ENCODE data around the gene NHS. TPM values are rescaled to one million over a fixed set of nuclear protein-coding genes. Genes with fewer than 3 reads are reported as not detected.

Gene NHS
- total RNA-seq, 1 experiment from 2014 or later: 2.2 TPM

DNA sequence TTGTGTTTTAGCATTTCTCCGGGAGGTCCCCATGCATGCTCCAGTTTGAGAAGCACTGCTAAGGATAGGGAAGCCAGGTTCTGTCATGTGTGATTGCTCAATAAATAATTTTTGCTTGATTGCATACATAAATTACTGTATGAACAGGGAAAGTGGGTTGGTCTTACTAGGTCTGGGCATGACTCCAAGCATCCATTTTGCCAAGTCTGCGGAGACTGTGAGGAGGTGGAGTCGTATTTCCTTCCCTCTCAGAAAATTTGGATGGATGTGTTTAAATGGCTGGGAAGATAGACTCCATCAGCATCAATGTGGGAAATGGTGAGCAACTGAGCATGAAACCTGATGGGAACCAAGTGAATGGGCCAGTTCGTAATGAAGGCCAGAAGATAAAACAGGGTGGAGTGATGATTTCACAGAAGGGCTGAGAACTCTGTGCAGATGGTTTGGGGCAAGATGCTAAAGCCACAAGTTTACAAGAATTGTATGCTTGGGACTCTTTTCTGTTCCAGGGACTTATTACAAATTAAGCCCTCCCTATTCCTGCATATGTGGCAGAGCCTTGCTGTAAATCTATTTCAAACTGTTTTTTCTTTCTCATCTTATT, 84.1 kb downstream of the NHS start:
- Mint-ChIP-seq H3K27me3 (ENCODE audit: insufficient read depth, unreplicated experiment) (no peaks in the 10 kb centered on the region), H3K27ac (ENCODE audit: unreplicated experiment) (no peak overlapping the region), H3K9me3 (ENCODE audit: unreplicated experiment) (no peaks in the 10 kb centered on the region), H3K4me1 (ENCODE audit: low read depth, unreplicated experiment) (no peaks in the 10 kb centered on the region), H3K36me3 (ENCODE audit: insufficient read depth, unreplicated experiment) (no peaks in the 10 kb centered on the region), H3K4me3 (ENCODE audit: unreplicated experiment) (no peak overlapping the region)
- Histone ChIP-seq H3K36me3 (ENCODE audit: control insufficient read depth, insufficient read depth, low read length) (no peaks in the 10 kb centered on the region), H3K9me3 (no peaks in the 10 kb centered on the region), H3K4me3 (ENCODE audit: low read depth, low read length) (no peak overlapping the region), H3K4me1 (no peaks in the 10 kb centered on the region), H3K27me3 (replicated peaks; ENCODE audit: control insufficient read depth, insufficient read depth, low read length) (no peaks in the 10 kb centered on the region)
- BruUV-seq (replicated peaks): no TSS peak
- CTCF ChIA-PET: no interaction called here
- intact Hi-C loops (cut with micrococcal nuclease; ENCODE audit: unreplicated experiment): no loop called here
- DNase-seq: no peak
- POLR2A ChIA-PET: no interaction called here
- TF ChIP-seq, protein P1, sequence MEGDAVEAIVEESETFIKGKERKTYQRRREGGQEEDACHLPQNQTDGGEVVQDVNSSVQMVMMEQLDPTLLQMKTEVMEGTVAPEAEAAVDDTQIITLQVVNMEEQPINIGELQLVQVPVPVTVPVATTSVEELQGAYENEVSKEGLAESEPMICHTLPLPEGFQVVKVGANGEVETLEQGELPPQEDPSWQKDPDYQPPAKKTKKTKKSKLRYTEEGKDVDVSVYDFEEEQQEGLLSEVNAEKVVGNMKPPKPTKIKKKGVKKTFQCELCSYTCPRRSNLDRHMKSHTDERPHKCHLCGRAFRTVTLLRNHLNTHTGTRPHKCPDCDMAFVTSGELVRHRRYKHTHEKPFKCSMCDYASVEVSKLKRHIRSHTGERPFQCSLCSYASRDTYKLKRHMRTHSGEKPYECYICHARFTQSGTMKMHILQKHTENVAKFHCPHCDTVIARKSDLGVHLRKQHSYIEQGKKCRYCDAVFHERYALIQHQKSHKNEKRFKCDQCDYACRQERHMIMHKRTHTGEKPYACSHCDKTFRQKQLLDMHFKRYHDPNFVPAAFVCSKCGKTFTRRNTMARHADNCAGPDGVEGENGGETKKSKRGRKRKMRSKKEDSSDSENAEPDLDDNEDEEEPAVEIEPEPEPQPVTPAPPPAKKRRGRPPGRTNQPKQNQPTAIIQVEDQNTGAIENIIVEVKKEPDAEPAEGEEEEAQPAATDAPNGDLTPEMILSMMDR (IDR thresholded peaks at IDR 0.05; ENCODE audit: insufficient read depth in 1 of 2, low read depth in 1 of 2, low read length in 1 of 2, severe bottlenecking in 1 of 2, unreplicated experiment in 1 of 2): no peak

GRCh38 chrX:17459661-17460060, 84.7 kb downstream of the NHS start:
- H3K36me3 ChIP-seq (ENCODE audit: control insufficient read depth, insufficient read depth, low read length): no peaks in the 10 kb centered on the region
- H3K9me3 ChIP-seq: no peaks in the 10 kb centered on the region
- POLR2A ChIA-PET: no interaction called here
- no peaks in the 10 kb centered on the region for H3K4me1 ChIP-seq
- no TSS peak for BruUV-seq (replicated peaks)
- no peak for DNase-seq
- TF ChIP-seq, protein P1 (IDR thresholded peaks at IDR 0.05; ENCODE audit: insufficient read depth in 1 of 2, low read depth in 1 of 2, low read length in 1 of 2, severe bottlenecking in 1 of 2, unreplicated experiment in 1 of 2): no peak
- H3K9me3 Mint-ChIP-seq (ENCODE audit: unreplicated experiment): no peaks in the 10 kb centered on the region
- H3K27me3 Mint-ChIP-seq (ENCODE audit: insufficient read depth, unreplicated experiment): no peaks in the 10 kb centered on the region
- no peak overlapping the region for H3K27ac Mint-ChIP-seq (ENCODE audit: unreplicated experiment)
- H3K4me3 ChIP-seq (ENCODE audit: low read depth, low read length): no peak overlapping the region
- intact Hi-C loops (cut with micrococcal nuclease; ENCODE audit: unreplicated experiment): no loop called here
- CTCF ChIA-PET: no interaction called here
- no peaks in the 10 kb centered on the region for H3K27me3 ChIP-seq (replicated peaks; ENCODE audit: control insufficient read depth, insufficient read depth, low read length)
- no peaks in the 10 kb centered on the region for H3K4me1 Mint-ChIP-seq (ENCODE audit: low read depth, unreplicated experiment)
- H3K4me3 Mint-ChIP-seq (ENCODE audit: unreplicated experiment): no peak overlapping the region
- no peaks in the 10 kb centered on the region for H3K36me3 Mint-ChIP-seq (ENCODE audit: insufficient read depth, unreplicated experiment)

GRCh38 chrX:17462881-17463280, 87.9 kb downstream of the NHS start:
- Histone ChIP-seq H3K4me1 (no peaks in the 10 kb centered on the region), H3K27me3 (replicated peaks; ENCODE audit: control insufficient read depth, insufficient read depth, low read length) (no peaks in the 10 kb centered on the region), H3K36me3 (ENCODE audit: control insufficient read depth, insufficient read depth, low read length) (no peaks in the 10 kb centered on the region), H3K4me3 (ENCODE audit: low read depth, low read length) (no peak overlapping the region), H3K9me3 (no peaks in the 10 kb centered on the region)
- H3K9me3 Mint-ChIP-seq (ENCODE audit: unreplicated experiment): no peaks in the 10 kb centered on the region
- TF ChIP-seq, protein P1 (IDR thresholded peaks at IDR 0.05; ENCODE audit: insufficient read depth in 1 of 2, low read depth in 1 of 2, low read length in 1 of 2, severe bottlenecking in 1 of 2, unreplicated experiment in 1 of 2): no peak
- H3K36me3 Mint-ChIP-seq (ENCODE audit: insufficient read depth, unreplicated experiment): no peaks in the 10 kb centered on the region
- no TSS peak for BruUV-seq (replicated peaks)
- no peak overlapping the region for H3K27ac Mint-ChIP-seq (ENCODE audit: unreplicated experiment)
- no peaks in the 10 kb centered on the region for H3K27me3 Mint-ChIP-seq (ENCODE audit: insufficient read depth, unreplicated experiment)
- ChIA-PET CTCF (no interaction called here), POLR2A (no interaction called here)
- no peak for DNase-seq
- H3K4me1 Mint-ChIP-seq (ENCODE audit: low read depth, unreplicated experiment): no peaks in the 10 kb centered on the region
- no peak overlapping the region for H3K4me3 Mint-ChIP-seq (ENCODE audit: unreplicated experiment)
- intact Hi-C loops (cut with micrococcal nuclease; ENCODE audit: unreplicated experiment): no loop called here

Measured in Caco-2 (cell line).